B cell (primary cell): ENCODE measurements around the gene SLC26A3. TPM values are rescaled to one million over a fixed set of nuclear protein-coding genes. Genes with fewer than 3 reads are reported as not detected.
"Not testable (repeated sequence)": the region's sequence is repeated elsewhere in the genome, so short reads cannot be mapped to it uniquely, and the experiment has no call there.

ENCODE experiments used
- ATAC-seq: fragments of 200-7000 bp; cut with Tn5 transposase; one replicate; pipeline ENCODE4 v1.10.0; 2021; ENCODE audit warnings: low read depth, mild to moderate bottlenecking, moderate number of reproducible peaks, moderate library complexity
- CTCF ChIA-PET: fragments of 350-600 bp; sonication (Branson Sonifier 250); formaldehyde crosslinking; loops from one replicate; lab custom pipeline; 2021; ENCODE audit warnings: antibody characterized with exemption, inconsistent platforms; lab: Charles Lee
- POLR2A ChIA-PET: fragments of 350-600 bp; sonication (Branson Sonifier 250); formaldehyde crosslinking; loops from one replicate; lab custom pipeline; 2021; ENCODE audit warnings: antibody characterized with exemption; lab: Charles Lee
- DNase-seq: peaks from one replicate; pipeline ENCODE4 v3.0.0; 2013
- H2AFZ ChIP-seq: 2 replicates; pipeline ENCODE4 v1.6.1; 2012; ENCODE audit warnings: mild to moderate bottlenecking, low read depth, low read length; ENCODE audit not compliant: insufficient read depth, poor library complexity, severe bottlenecking
- H3K27ac ChIP-seq, 2 donors: 1 replicate in 1 of 2; 2 replicates in 1 of 2; pipeline ENCODE4 v1.5.1; 2012 to 2013; ENCODE audit warnings: low read length in 2 of 2, mild to moderate bottlenecking in 2 of 2, moderate library complexity in 1 of 2
- H3K27me3 ChIP-seq, 4 experiments: fragments of 200-600 bp in 1 of 4; sonication (generic) in 1 of 4; replicated peaks in 1 of 4; 1 replicate in 2 of 4; 2 replicates in 2 of 4; pipeline versions ENCODE4 v1.6.1 to v1.7.0; 2013 to 2016; ENCODE audit warnings: low read length in 3 of 4, mild to moderate bottlenecking in 2 of 4, mixed read lengths in 1 of 4, moderate library complexity in 1 of 4; ENCODE audit not compliant: insufficient read depth in 4 of 4, control insufficient read depth in 3 of 4; ENCODE audit errors: control extremely low read depth in 1 of 4
- H3K36me3 ChIP-seq, 2 experiments: replicated peaks in 1 of 2; 1 replicate in 1 of 2; 2 replicates in 1 of 2; pipeline versions ENCODE4 v1.6.1 to v1.7.1; 2013; ENCODE audit warnings: low read length in 1 of 2; ENCODE audit not compliant: insufficient read depth in 2 of 2, control insufficient read depth in 1 of 2; ENCODE audit errors: control extremely low read depth in 1 of 2, extremely low read depth in 1 of 2
- H3K4me1 ChIP-seq, 2 donors: fragments of 200-600 bp in 1 of 2; sonication (generic) in 1 of 2; 1 replicate in 1 of 2; 2 replicates in 1 of 2; pipeline versions ENCODE4 v1.5.1 to v1.6.1; 2013 to 2017; ENCODE audit warnings: low read length in 2 of 2; ENCODE audit not compliant: control insufficient read depth in 2 of 2, insufficient read depth in 2 of 2
- H3K4me2 ChIP-seq: replicated peaks from 2 replicates; pipeline ENCODE3; 2012; ENCODE audit warnings: mild to moderate bottlenecking, low read depth, low read length; ENCODE audit not compliant: poor library complexity, severe bottlenecking
- H3K4me3 ChIP-seq, 5 experiments: fragments of 200-600 bp in 1 of 5; sonication (generic) in 1 of 5; 1 replicate in 3 of 5; 2 replicates in 2 of 5; pipeline versions ENCODE4 v1.5.1 to v1.7.0; 2011 to 2016; ENCODE audit warnings: low read length in 4 of 5, mild to moderate bottlenecking in 4 of 5, low read depth in 2 of 5, control low read depth in 1 of 5, moderate library complexity in 1 of 5; ENCODE audit not compliant: insufficient read depth in 1 of 5; ENCODE audit errors: control extremely low read depth in 1 of 5, extremely low read depth in 1 of 5
- H3K79me2 ChIP-seq: fragments of 200-600 bp; sonication (generic); one replicate; pipeline ENCODE4 v1.6.0; 2016; ENCODE audit warnings: low read length; ENCODE audit not compliant: control insufficient read depth, insufficient read depth
- H3K9ac ChIP-seq: fragments of 200-600 bp; sonication (generic); 2 replicates; pipeline ENCODE4 v1.6.1; 2017; ENCODE audit warnings: mild to moderate bottlenecking, low read length, moderate library complexity
- H3K9me3 ChIP-seq, 3 donors: one replicate each; pipeline versions ENCODE4 v1.6.1 to v1.7.1; 2013; ENCODE audit warnings: low read length in 2 of 3; ENCODE audit not compliant: control insufficient read depth in 2 of 3, insufficient read depth in 1 of 3; ENCODE audit errors: control extremely low read depth in 1 of 3
- H4K20me1 ChIP-seq: 2 replicates; pipeline ENCODE4 v1.6.0; 2012; ENCODE audit warnings: mild to moderate bottlenecking, low read length; ENCODE audit not compliant: insufficient read depth, control insufficient read depth, poor library complexity, severe bottlenecking
- H3K27ac Mint-ChIP-seq: one replicate; pipeline ENCODE4 v1.8.0; 2021; ENCODE audit warnings: mixed read lengths
- H3K27me3 Mint-ChIP-seq: one replicate; pipeline ENCODE4 v1.8.0; 2021; ENCODE audit warnings: mixed read lengths
- H3K4me1 Mint-ChIP-seq: one replicate; pipeline ENCODE4 v1.8.0; 2021; ENCODE audit warnings: mixed read lengths
- H3K4me3 Mint-ChIP-seq: one replicate; pipeline ENCODE4 v1.8.0; 2021; ENCODE audit warnings: mixed read lengths
- H3K9me3 Mint-ChIP-seq: one replicate; pipeline ENCODE4 v1.8.0; 2022; ENCODE audit warnings: mixed read lengths; ENCODE audit not compliant: insufficient read depth
- EZH2 ChIP-seq: IDR thresholded peaks from 2 replicates; pipeline ENCODE4 v1.6.1; 2012; ENCODE audit warnings: borderline replicate concordance, low read depth, mild to moderate bottlenecking, moderate library complexity, low read length; ENCODE audit not compliant: insufficient read depth, poor library complexity, severe bottlenecking
- WGBS: methylation state at CpG from one replicate; pipeline ENCODE4 v1.1.5; 2013; ENCODE audit warnings: missing lambda C conversion rate; ENCODE audit not compliant: insufficient coverage; 5-methylcytosine and 5-hydroxymethylcytosine counted together
- intact Hi-C: fragments of 100-400 bp; cut with micrococcal nuclease; formaldehyde crosslinking; loops from one replicate; pipeline ENCODE4 v1.10.0; 2022
- polyA plus RNA-seq: library from polyadenylated mRNA; depleted of rRNA; stranded (reverse); fragments of >200 nt; gene quantifications from 2 replicates; pipeline ENCODE4 v1.2.3, GENCODE V29; 2012
- total RNA-seq, 2 donors: library from RNA; stranded (reverse); fragments of 120-200 nt in 1 of 2; gene quantifications; 1 replicate in 1 of 2; 2 replicates in 1 of 2; pipeline versions ENCODE4 v1.2.3 to v1.2.4, GENCODE V29; 2013 to 2022
- TF ChIP-seq, protein P1 (sequence below): fragments of 200-600 bp; IDR thresholded peaks from one replicate; pipeline ENCODE4 v1.8.0; 2022; ENCODE audit warnings: antibody characterized with exemption, mild to moderate bottlenecking

SLC26A3 gene
- total and polyA plus RNA-seq, 2 donors (not counting 1 experiment from before 2014, with no cell fraction given), result not detected

DNA sequence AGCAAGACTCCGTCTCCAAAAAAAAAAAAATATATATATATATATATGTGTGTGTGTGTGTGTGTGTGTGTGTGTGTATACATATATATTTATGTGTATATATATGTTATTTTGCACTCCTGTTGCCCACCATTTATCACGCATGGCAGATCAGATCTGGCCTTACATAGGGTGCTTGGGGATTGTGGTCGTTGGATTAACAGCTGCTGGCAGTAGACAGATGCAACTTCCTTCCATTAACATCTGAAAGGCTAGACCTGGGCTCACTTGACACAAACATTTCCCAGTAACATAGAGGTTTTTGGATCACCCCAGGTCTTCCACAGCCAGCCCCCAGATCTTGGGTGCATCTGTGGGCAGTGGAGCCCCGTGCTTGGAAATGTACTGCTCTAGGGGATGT is 47.2 kb upstream of the SLC26A3 start:
- Histone ChIP-seq H4K20me1 (no peaks in the 10 kb centered on the region), H3K79me2 (no peaks in the 10 kb centered on the region), H3K9ac (no peak overlapping the region), H3K4me1 (no peaks in the 10 kb centered on the region), H3K27ac (no peak overlapping the region), H3K4me3 (no peak overlapping the region), H3K9me3 (peaks cover 0 to 9% (median 0%) of the 10 kb centered on the region in 3 donors), H3K4me2 (no peak overlapping the region), H3K36me3 (no peaks in the 10 kb centered on the region), H2AFZ (no peak overlapping the region), H3K27me3 (peaks cover 0 to 4% (median 0%) of the 10 kb centered on the region in 4 experiments)
- POLR2A ChIA-PET, result no interaction called here
- no peak for ATAC-seq
- H3K27me3 Mint-ChIP-seq, result peaks cover 24% of the 10 kb centered on the region
- CTCF ChIA-PET, result no interaction called here
- H3K4me3 Mint-ChIP-seq, result no peak overlapping the region
- DNase-seq, result no peak
- no CpG with 5 or more reads among the region's 4 CpGs for WGBS
- no peaks in the 10 kb centered on the region for H3K4me1 Mint-ChIP-seq
- peaks cover 2% of the 10 kb centered on the region for H3K9me3 Mint-ChIP-seq
- no peak overlapping the region for H3K27ac Mint-ChIP-seq
- intact Hi-C loops, result no loop called here
- TF ChIP-seq, protein P1, sequence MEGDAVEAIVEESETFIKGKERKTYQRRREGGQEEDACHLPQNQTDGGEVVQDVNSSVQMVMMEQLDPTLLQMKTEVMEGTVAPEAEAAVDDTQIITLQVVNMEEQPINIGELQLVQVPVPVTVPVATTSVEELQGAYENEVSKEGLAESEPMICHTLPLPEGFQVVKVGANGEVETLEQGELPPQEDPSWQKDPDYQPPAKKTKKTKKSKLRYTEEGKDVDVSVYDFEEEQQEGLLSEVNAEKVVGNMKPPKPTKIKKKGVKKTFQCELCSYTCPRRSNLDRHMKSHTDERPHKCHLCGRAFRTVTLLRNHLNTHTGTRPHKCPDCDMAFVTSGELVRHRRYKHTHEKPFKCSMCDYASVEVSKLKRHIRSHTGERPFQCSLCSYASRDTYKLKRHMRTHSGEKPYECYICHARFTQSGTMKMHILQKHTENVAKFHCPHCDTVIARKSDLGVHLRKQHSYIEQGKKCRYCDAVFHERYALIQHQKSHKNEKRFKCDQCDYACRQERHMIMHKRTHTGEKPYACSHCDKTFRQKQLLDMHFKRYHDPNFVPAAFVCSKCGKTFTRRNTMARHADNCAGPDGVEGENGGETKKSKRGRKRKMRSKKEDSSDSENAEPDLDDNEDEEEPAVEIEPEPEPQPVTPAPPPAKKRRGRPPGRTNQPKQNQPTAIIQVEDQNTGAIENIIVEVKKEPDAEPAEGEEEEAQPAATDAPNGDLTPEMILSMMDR, result no peak
- TF ChIP-seq EZH2, result no peak

DNA sequence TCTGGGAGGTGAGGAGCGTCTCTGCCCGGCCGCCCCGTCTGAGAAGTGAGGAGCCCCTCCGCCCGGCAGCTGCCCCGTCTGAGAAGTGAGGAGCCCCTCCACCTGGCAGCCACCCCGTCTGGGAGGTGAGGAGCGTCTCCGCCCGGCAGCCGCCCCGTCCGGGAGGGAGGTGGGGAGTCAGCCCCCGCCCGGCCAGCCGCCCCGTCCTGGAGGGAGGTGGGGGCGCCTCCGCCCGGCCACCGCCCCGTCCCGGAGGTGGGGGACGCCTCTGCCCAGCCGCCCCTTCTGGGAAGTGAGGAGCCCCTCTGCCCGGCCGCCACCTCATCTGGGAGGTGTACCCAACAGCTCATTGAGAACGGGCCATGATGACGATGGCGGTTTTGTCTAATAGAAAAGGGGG is 45.2 kb upstream of the SLC26A3 start:
- H3K4me1 Mint-ChIP-seq, H3K4me2 ChIP-seq, H3K4me1 ChIP-seq, ATAC-seq, H3K9ac ChIP-seq, H3K27ac ChIP-seq, H3K79me2 ChIP-seq, CTCF ChIA-PET, H3K4me3 Mint-ChIP-seq, H3K36me3 ChIP-seq, H3K9me3 Mint-ChIP-seq, H3K4me3 ChIP-seq, H3K27ac Mint-ChIP-seq, H2AFZ ChIP-seq, H3K27me3 ChIP-seq, DNase-seq, H4K20me1 ChIP-seq, H3K9me3 ChIP-seq, POLR2A ChIA-PET, intact Hi-C loops: not testable (repeated sequence)
- H3K27me3 Mint-ChIP-seq, result peaks cover 12% of the 10 kb centered on the region
- WGBS, result no CpG with 5 or more reads among the region's 31 CpGs

DNA sequence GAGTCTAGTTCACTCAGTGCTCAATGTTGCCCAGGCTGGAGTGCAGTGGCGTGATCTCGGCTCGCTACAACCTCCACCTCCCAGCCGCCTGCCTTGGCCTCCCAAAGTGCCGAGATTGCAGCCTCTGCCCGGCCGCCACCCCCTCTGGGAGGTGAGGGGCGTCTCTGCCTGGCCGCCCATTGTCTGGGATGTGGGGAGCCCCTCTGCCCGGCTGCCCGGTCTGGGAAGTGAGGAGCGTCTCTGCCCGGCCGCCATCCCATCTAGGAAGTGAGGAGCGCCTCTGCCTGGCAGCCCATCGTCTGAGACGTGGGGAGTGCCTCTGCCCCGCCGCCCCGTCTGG is 44.8 kb upstream of the SLC26A3 start:
- H3K4me3 Mint-ChIP-seq, intact Hi-C loops, ATAC-seq, H3K9me3 Mint-ChIP-seq, H3K4me1 Mint-ChIP-seq, DNase-seq, H3K27me3 ChIP-seq, H3K4me2 ChIP-seq, H3K4me1 ChIP-seq, CTCF ChIA-PET, H2AFZ ChIP-seq, H3K27ac ChIP-seq, H3K4me3 ChIP-seq, H3K36me3 ChIP-seq, H3K9me3 ChIP-seq, H3K9ac ChIP-seq, POLR2A ChIA-PET, H3K27ac Mint-ChIP-seq, H3K79me2 ChIP-seq, H4K20me1 ChIP-seq: not testable (repeated sequence)
- peaks cover 12% of the 10 kb centered on the region for H3K27me3 Mint-ChIP-seq
- no CpG with 5 or more reads among the region's 20 CpGs for WGBS
